Islet of Langerhans (tissue), 1 donor: Measurements from ENCODE around the gene FAM120B.

Source experiments
- FAIRE-seq: peaks from one replicate; lab custom pipeline; 2011; peaks lifted over from hg19 to GRCh38; lab: Jason Lieb, UNC

FAM120B gene

DNA sequence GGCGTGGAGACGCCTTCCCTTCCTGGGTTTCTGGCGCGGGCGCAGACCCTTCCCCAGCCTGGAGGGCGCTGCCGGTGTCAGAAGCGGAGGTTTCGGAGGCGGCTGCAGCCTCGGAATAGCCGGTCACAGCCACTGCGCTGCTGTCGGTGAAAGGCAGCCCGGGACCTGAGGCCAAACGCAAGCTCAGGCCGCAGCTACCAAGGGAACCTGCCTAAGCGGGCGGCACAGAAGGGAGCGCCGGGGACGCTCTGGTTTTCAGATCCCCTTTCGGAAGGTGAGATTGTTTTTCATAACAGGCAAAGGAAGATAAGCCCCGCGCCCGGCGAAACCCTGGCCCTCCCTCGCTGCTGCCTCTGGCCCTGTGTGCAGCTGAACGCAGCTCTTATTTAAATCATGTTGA is 116.5 kb downstream of the FAM120B start:
- no peak for FAIRE-seq

GRCh38 chr6:170423814-170424603 is 117.5 kb downstream of the FAM120B start:
- FAIRE-seq = no peak

- no peak for FAIRE-seq
Observed at GRCh38 chr6:170424604-170425126, 118.1 kb downstream of the FAM120B start.

DNA sequence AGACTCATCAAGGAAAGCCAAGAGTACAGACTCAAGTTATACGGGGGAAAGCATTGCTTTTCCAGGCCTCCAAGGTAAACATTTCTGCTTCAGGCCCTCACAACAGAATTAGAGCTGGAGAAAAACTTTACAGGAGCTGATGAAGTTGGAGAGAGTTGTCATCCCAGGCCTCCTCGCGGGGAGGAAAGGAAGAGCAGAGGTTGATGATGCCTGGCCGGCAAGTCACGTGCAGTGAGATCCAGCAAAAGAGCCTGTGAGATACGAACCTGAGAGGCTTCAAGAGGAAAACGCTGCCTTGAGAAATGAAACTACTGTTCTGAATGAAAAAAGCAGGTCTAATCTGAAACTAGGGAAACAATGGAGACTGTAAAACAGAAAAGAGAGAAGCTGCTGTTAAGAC is 122.9 kb downstream of the FAM120B start:
- no peak for FAIRE-seq

GRCh38 chr6:170433163-170434116 is 126.9 kb downstream of the FAM120B start:
- no peak for FAIRE-seq

DNA sequence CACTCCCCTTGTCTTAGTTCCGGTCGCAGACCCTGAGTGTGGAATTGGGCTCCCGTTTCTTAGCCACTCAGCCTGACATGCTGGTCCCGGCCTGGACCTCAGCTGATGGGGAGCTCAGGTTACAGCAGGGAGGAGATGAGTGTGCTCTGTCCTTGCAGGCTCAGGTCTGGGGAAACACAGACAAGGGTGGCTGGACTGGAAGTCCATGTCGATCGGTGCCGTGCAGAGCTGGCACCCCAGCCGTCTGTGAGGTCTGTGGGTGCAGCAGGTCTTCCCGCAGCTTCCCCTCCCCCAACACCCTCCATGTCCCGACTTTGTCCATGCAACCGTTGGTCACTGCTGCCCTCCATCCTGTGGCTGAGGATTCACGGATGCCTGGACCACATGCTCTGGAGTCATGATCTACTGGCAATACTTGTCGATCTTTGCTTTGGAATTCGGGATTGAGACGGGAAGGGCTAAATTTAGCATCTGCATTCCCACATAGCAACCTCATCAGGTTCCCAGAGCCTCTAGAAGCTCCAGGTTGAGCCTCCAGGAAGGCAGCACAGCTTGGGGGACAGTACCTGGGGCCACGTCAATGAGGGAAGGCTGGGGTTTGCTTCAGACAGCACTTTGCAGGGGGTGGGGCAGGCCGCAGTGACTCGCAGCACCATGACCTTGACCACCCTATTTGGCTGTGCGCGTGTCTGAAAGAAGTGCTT is 127.7 kb downstream of the FAM120B start:
- no peak for FAIRE-seq

DNA sequence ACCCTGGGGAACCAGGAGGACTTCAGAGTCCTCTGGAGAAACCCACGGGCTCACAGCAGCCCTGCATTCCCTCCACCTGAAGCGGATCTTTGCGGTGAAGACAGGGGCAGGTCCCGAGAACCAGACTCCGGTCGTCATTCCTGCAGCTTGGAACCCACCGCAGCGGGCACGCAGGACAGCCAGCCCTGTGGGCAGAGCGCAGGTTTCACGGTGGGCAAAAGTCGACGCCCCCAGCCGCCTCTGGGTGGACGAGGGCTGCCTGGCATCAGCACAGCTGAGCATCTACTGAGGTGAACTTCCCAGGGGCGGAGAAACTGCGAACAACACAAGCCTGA is 128.2 kb downstream of the FAM120B start:
- no peak for FAIRE-seq

DNA sequence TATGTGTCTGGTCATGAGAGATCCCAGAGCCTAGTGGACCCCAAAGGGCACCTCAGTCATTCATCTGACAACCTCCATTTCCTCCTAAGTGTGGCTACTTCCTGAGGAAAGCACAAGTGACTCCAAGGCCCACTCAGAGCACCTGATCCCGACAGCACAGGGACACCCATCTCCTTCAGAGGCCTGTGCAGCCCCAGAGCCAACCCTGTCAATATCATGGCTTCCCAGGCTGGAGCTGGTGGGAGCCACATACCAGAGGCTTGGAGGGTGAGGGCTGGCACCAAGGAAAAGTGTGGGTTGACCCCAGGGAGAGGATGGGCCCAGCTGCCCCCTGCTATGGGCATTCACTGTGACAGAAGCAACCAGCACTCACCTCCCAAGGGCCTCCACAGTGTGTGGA is 129.2 kb downstream of the FAM120B start:
- no peak for FAIRE-seq

DNA sequence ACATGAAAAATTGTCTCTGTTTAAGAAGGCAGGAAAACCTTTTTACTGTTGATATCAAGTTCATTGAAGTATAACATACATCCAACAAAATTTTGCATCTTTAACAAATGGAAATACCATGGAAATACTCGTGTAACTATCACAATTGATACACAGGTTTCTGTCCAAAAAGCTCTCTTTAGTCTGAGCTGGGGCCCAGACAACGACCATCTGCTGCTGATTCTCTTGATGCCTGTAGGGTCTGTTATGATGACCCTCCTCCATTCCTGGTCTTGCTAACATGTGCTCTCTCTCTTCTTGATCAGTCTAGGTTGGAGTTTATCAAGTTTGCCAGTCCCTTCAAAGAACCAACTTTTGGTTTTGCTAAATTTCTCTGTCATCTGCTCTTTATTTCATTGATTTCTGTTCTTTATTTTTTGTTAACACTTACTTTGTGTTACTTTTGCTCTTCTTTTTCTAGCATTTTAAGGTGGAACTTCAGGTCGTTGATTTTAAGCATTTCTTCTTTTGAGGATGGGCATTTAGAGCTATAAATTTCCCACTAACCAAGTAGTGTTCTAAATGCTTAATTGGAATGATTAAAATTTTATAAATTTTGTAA is 129.8 kb downstream of the FAM120B start:
- FAIRE-seq = no peak

DNA sequence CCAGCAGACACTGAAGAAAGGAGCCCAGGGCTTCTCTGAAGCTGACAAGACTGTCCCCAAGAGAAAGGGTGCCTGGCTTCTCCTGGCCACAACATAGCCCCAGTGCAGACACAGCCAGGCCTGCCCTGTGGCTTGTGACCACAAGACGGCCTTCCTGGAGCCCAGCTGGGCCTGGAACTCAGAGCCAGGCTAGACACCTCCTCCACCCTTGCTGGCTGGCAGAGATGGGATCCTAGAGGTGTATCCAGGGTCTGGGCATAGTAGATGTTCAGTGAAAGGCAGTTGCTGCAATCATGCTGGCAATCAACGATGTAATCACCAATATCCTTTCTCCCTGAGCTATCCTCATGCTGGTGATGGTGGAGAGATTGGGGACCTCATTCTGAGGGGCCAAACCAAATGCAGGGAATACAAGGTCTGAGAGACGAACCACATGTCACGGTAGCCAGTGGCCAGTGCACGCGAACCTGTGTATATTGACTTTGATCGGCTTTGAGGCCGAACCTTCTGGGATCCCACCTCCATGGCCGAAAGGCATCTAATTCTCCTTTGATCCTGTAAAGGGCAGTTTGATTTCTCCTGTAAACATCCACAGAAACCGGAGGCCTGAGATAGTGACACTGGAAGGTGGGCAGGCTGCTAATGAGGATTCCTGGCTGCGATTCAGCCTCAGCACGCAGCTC is 131.3 kb downstream of the FAM120B start:
- FAIRE-seq = no peak

DNA sequence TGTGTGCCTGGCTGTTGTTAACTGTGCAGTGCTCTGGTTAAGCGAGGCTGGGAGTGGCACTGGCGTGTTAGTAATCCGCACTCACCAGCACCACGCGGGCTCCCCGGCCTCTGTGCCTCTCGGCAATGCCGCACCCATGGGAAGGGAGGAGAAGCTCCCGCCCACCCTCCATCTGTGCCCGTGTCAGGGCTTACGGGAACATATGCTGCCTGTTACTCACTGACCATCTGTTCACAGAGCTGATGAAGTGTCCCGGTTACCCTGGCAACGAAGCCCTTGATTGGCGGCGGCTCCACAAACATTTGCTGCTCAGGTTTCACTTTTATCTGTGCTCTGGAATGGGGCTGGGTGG is 131.8 kb downstream of the FAM120B start:
- peak; percentile 88 for FAIRE-seq

DNA sequence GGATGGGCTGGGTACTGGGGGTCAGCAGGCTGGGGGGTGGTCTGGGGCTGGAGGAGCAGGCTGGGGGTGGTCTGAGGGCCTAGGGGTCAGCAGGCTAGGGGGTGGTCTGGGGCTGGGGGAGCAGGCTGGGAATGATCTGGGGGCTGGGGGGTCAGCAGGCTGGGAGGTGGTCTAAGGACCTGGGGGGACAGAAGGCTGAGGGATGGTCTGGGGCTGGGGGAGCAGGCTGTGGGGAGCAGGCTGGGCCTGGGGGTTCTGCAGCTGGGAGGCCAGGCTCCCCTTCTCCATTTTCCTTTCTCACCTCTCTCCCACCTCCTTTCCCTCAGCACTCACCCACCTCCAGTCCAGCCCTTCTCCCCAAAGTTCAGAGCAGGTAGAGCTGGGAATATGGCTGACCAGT is 132.3 kb downstream of the FAM120B start:
- FAIRE-seq = no peak

- no peak for FAIRE-seq
Observed at GRCh38 chr6:170439366-170440361, 133.1 kb downstream of the FAM120B start.

GRCh38 chr6:170440437-170440836 is 133.9 kb downstream of the FAM120B start:
- no peak for FAIRE-seq

GRCh38 chr6:170441316-170441715 is 134.8 kb downstream of the FAM120B start:
- FAIRE-seq = no peak

DNA sequence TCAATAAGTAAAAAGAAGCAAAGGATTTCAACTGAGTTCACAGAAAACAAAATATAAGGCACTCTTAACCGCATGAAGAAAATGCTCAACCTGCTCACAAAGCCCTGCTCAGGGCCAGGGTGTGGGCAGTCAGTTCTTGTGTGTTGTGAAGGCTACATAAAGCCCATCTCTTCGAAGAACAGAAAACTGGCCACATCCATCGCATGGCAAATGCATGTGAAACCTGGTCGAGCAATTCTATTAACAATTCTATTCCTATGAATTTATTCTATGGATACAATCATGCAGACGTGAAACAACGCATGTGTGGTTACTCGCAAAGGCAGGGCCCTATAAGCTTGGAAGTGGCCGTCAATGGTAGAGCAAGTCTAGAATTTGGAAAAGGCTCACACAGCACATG is 136.0 kb downstream of the FAM120B start:
- no peak for FAIRE-seq

DNA sequence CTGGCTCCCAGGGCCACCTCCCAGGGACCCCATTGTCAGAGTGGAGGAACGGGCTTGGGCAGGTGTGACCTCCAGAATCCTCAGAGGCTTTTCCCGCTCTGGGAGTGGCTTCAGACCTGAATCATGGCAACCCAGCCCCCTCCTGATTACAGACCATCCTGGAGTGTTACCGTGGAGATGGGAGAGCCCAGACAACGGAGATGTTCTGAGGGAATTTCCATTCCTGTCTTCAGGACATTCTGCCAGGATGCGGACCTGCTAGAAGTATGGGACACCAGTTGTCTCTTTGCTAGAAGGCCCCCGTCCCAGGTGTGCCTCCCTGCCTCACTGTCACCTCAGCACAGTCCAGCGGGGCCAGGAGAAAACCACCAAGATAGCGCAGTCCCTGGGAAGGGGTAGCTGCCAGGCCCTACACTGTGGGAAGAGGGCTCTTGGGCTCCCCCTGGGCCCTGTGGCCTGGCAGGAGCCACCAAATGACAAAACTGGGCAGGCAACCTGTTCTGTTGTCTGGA is 136.6 kb downstream of the FAM120B start:
- no peak for FAIRE-seq

DNA sequence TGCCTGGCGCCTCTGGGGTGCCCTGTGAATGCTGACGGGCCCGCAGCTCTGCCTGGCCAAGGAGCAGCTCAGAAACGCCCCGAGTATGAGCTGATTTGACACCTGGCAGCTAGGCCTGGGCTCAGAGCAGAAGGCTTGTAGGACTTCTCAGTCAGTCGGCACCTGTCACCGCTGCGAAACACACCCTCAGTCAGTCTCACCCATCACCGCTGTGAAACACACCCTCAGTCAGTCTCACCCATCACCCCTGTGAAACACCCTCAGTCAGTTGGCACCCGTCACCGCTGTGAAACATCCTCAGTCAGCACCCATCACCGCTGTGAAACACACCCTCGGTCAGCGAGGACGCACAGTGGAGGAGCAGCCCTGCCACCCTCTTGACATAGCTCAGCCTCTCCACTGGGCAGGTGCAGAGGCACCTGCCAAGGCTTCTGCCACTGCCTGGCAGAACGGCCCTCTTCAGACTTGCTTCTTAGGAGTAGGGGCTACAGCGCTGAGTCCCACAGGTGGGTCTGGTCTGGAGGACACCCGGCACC is 137.6 kb downstream of the FAM120B start:
- no peak for FAIRE-seq

DNA sequence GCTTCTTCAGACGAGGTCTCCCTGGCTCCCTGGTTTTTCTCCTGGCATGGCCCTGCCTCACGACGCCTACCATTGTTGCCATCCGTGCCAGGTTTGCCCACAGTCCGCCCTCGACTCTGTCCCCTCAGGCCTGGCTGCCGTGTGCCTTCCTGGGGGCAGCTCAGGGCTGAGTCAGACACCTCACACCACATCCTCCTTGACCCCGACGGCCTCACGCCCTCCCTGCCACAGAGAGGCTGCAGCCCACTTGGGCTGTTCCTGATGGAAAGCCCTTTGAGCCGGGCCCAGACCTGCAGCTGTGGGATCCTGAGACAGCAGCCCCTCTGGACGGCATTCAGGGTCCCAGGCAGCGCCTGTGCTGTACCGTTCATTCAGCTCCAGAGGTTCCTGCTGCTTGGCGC is 138.3 kb downstream of the FAM120B start:
- no peak for FAIRE-seq

DNA sequence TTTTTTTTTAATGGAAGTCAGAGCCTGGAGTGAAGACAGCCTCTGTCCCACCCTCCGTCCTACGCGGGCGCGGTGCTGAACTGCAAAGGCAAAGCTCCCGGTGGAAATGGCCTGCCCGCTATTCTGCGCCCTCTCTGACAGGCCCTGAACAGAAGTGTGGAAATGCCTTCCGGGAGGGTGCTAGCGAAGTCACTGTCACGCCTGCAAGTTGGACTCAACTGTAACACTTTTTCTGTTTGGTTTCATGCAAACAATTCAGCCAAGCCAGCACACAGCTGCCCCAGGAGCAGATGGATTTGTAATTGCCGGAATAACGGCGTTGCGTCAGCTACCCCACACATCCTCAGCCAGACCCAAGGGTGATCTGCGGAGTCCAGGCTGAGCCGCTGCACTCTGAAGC is 138.9 kb downstream of the FAM120B start:
- FAIRE-seq = no peak
